OCI-LY1 (cell line): Measurements from ENCODE around the gene SLAMF9.

Experiments used
- H2AFZ ChIP-seq: fragments of 200-600 bp; sonication (generic), shearing (Covaris generic); 2 replicates; pipeline ENCODE4 v1.6.0; 2014; ENCODE audit warnings: antibody characterized with exemption, mild to moderate bottlenecking, low read length
- H3F3A ChIP-seq: fragments of 200-600 bp; sonication (generic), shearing (Covaris generic); 2 replicates; pipeline ENCODE4 v1.6.0; 2014; ENCODE audit warnings: mild to moderate bottlenecking, antibody characterized with exemption, low read length, moderate library complexity; ENCODE audit not compliant: insufficient read depth
- H3K27ac ChIP-seq: fragments of 200-600 bp; sonication (generic); 2 replicates; pipeline ENCODE4 v1.5.1; 2014; ENCODE audit warnings: low read length, mixed run types, mild to moderate bottlenecking, low read depth; ENCODE audit not compliant: poor library complexity, severe bottlenecking
- H3K27me3 ChIP-seq: fragments of 200-600 bp; sonication (generic); 2 replicates; pipeline ENCODE4 v1.6.0; 2014; ENCODE audit warnings: antibody characterized with exemption, mild to moderate bottlenecking, low read length, moderate library complexity; ENCODE audit not compliant: insufficient read depth
- H3K36me3 ChIP-seq: fragments of 200-600 bp; sonication (generic); 2 replicates; pipeline ENCODE4 v1.6.1; 2014; ENCODE audit warnings: mild to moderate bottlenecking, antibody characterized with exemption, low read length, moderate library complexity, mixed read lengths; ENCODE audit not compliant: insufficient read depth
- H3K4me1 ChIP-seq: fragments of 200-600 bp; sonication (generic); 2 replicates; pipeline ENCODE4 v1.5.1; 2014; ENCODE audit warnings: mild to moderate bottlenecking, low read length, moderate library complexity; ENCODE audit not compliant: insufficient read depth, severe bottlenecking
- H3K4me2 ChIP-seq: fragments of 200-600 bp; sonication (generic), shearing (Covaris generic); 2 replicates; pipeline ENCODE4 v1.6.1; 2014; ENCODE audit warnings: low read length
- H3K4me3 ChIP-seq: fragments of 200-600 bp; sonication (generic); 2 replicates; pipeline ENCODE4 v1.5.1; 2014; ENCODE audit warnings: low read length, low read depth, mild to moderate bottlenecking, mixed read lengths; ENCODE audit not compliant: poor library complexity, severe bottlenecking
- H3K79me2 ChIP-seq: fragments of 200-600 bp; shearing (Covaris generic); 2 replicates; pipeline ENCODE4 v1.6.1; 2016; ENCODE audit warnings: mixed run types, low read length, mixed read lengths; ENCODE audit not compliant: insufficient read depth
- H3K9ac ChIP-seq: fragments of 200-600 bp; sonication (generic), shearing (Covaris generic); 2 replicates; pipeline ENCODE4 v1.6.1; 2014; ENCODE audit warnings: mild to moderate bottlenecking, low read length, mixed read lengths
- H3K9me2 ChIP-seq: fragments of 200-600 bp; sonication (generic), shearing (Covaris generic); 2 replicates; pipeline ENCODE4 v1.6.1; 2014; ENCODE audit warnings: low read depth, mild to moderate bottlenecking, low read length, mixed read lengths
- H3K9me3 ChIP-seq: fragments of 200-600 bp; shearing (Covaris generic); 2 replicates; pipeline ENCODE4 v1.6.1; 2014; ENCODE audit warnings: low read length, mixed read lengths
- H4K20me1 ChIP-seq: fragments of 200-600 bp; sonication (generic), shearing (Covaris generic); 2 replicates; pipeline ENCODE4 v1.6.0; 2016; ENCODE audit warnings: mild to moderate bottlenecking, low read length; ENCODE audit not compliant: insufficient read depth
- EZH2 ChIP-seq: fragments of 200-600 bp; sonication (generic), shearing (Covaris generic); IDR thresholded peaks from 2 replicates; pipeline ENCODE4 v1.8.0; 2017; ENCODE audit warnings: borderline replicate concordance, mixed run types, mild to moderate bottlenecking, antibody characterized with exemption, low read length, moderate library complexity, mixed read lengths
- TF ChIP-seq, protein P1 (sequence below): fragments of 200-600 bp; sonication (generic), shearing (Covaris generic); IDR thresholded peaks from 2 replicates; pipeline ENCODE4 v1.5.1; 2017; ENCODE audit warnings: mild to moderate bottlenecking, antibody characterized with exemption, low read length, moderate library complexity, mixed read lengths

Gene SLAMF9

DNA sequence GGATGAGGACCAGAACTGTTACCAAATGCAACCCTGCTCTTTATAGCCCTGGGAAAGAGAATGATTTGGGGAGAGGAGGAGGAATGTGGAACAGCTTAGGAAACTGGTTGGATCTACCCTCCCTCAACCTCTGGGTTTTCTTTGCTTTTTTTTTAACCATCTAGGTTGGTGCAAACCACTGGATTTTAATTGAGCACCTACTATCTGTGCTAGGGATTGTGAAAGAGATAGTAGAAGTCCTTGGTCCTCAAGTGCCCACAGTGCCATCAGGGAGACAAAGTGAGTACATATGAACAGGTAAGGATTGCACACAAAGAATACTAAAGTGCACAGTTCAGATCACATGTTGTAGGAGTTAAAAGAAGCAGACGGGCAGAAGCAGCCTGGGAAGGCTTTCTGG lies 33.4 kb downstream of the SLAMF9 start:
- no peak overlapping the region for H3K4me2 ChIP-seq
- H3K9ac ChIP-seq, result no peak overlapping the region
- peak overlapping the region; percentile 87 for H3K27ac ChIP-seq
- H3F3A ChIP-seq, result no peaks in the 10 kb centered on the region
- no peaks in the 10 kb centered on the region for H3K9me3 ChIP-seq
- TF ChIP-seq EZH2, result no peak
- TF ChIP-seq, protein P1, sequence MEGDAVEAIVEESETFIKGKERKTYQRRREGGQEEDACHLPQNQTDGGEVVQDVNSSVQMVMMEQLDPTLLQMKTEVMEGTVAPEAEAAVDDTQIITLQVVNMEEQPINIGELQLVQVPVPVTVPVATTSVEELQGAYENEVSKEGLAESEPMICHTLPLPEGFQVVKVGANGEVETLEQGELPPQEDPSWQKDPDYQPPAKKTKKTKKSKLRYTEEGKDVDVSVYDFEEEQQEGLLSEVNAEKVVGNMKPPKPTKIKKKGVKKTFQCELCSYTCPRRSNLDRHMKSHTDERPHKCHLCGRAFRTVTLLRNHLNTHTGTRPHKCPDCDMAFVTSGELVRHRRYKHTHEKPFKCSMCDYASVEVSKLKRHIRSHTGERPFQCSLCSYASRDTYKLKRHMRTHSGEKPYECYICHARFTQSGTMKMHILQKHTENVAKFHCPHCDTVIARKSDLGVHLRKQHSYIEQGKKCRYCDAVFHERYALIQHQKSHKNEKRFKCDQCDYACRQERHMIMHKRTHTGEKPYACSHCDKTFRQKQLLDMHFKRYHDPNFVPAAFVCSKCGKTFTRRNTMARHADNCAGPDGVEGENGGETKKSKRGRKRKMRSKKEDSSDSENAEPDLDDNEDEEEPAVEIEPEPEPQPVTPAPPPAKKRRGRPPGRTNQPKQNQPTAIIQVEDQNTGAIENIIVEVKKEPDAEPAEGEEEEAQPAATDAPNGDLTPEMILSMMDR, result no peak
- no peak overlapping the region for H3K4me3 ChIP-seq
- peaks cover 33% of the 10 kb centered on the region; the same call in 1 of the 2 replicates for H3K36me3 ChIP-seq
- H4K20me1 ChIP-seq, result no peaks in the 10 kb centered on the region
- H3K27me3 ChIP-seq, result no peaks in the 10 kb centered on the region
- H3K79me2 ChIP-seq, result no peaks in the 10 kb centered on the region
- H2AFZ ChIP-seq, result no peak overlapping the region
- H3K4me1 ChIP-seq, result peaks cover 46% of the 10 kb centered on the region
- no peaks in the 10 kb centered on the region for H3K9me2 ChIP-seq

DNA sequence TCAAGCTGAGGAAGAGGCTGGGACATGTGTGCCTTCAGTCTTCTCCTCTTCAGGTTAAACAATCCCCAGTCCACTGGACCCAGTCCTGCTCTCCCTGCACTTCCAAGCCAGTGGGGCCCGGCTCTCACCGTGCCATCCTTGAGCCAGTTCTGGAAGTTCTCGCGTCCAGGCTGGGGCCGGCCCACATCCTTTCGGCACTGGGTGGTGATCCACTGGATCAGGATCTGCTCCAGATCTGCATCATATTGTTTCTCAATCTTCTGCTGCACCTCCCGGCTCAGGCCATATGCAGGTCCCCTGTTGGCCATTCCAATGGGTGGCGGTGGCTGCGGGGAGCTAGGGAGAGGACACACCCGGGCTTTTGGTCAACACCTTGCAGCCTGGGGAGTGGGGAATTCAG lies 33.8 kb downstream of the SLAMF9 start:
- no peak overlapping the region for H3K9ac ChIP-seq
- no peak overlapping the region for H3K4me3 ChIP-seq
- no peak for TF ChIP-seq EZH2
- TF ChIP-seq, protein P1, result no peak
- H3K36me3 ChIP-seq, result peaks cover 33% of the 10 kb centered on the region; the same call in 1 of the 2 replicates
- no peaks in the 10 kb centered on the region for H3K27me3 ChIP-seq
- H3K9me2 ChIP-seq, result no peaks in the 10 kb centered on the region
- no peaks in the 10 kb centered on the region for H3F3A ChIP-seq
- peaks cover 43% of the 10 kb centered on the region for H3K4me1 ChIP-seq
- H3K4me2 ChIP-seq, result no peak overlapping the region
- no peaks in the 10 kb centered on the region for H3K9me3 ChIP-seq
- H3K27ac ChIP-seq, result no peak overlapping the region
- no peaks in the 10 kb centered on the region for H3K79me2 ChIP-seq
- no peaks in the 10 kb centered on the region for H4K20me1 ChIP-seq
- H2AFZ ChIP-seq, result no peak overlapping the region

DNA sequence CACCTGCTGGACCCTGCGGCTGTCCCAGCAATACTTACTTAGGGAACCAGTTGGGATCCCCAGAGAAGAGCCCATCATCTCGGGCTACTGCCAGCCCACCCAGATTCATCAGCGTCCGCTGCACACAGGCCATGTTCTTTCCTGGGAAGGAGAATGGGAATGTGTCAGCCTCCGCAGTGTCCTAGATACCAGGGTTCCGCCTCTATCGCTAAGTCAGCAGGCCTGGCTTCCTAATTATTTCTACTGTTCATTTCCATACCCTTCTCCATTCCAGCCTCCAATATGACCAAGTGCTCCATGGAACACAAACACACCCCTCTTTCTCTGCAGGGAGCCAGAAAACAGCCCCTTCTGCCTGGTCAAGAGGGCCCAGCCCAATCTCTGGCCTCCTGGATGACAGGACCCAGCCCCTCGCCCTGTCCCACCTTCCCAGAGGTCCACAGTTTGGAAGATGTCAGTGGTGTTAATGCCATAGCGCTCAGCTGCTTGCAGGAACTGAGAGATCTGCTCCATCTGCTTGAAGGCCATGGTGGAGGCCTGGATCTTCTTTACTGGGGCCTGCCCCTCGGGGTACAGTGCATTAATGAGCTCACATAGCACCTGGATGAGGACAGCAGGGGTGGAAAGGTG lies 34.7 kb downstream of the SLAMF9 start:
- H3K27ac ChIP-seq, result no peak overlapping the region
- TF ChIP-seq EZH2, result no peak
- TF ChIP-seq, protein P1, result no peak
- H3K4me3 ChIP-seq, result no peak overlapping the region
- H3K9me3 ChIP-seq, result no peaks in the 10 kb centered on the region
- H3K4me1 ChIP-seq, result peaks cover 35% of the 10 kb centered on the region
- H3K36me3 ChIP-seq, result peaks cover 33% of the 10 kb centered on the region; the same call in 1 of the 2 replicates
- H2AFZ ChIP-seq, result no peak overlapping the region
- no peaks in the 10 kb centered on the region for H3K79me2 ChIP-seq
- H3K27me3 ChIP-seq, result no peaks in the 10 kb centered on the region
- no peaks in the 10 kb centered on the region for H3F3A ChIP-seq
- no peak overlapping the region for H3K4me2 ChIP-seq
- H3K9ac ChIP-seq, result no peak overlapping the region
- H4K20me1 ChIP-seq, result no peaks in the 10 kb centered on the region
- H3K9me2 ChIP-seq, result no peaks in the 10 kb centered on the region
